Transverse colon (tissue), 4 donors: ENCODE data around the gene HNMT. TPM values are rescaled to one million over a fixed set of nuclear protein-coding genes. Genes with fewer than 3 reads are reported as not detected.

Source experiments
- DNase-seq: peaks from one replicate; pipeline ENCODE4 v3.0.0-alpha.2; 2019
- H3K27ac ChIP-seq, 4 donors: fragments of 200-600 bp; sonication (generic); 2 replicates each; pipeline ENCODE4 v1.5.1; 2016 to 2018; ENCODE audit warnings: inconsistent platforms in 4 of 4
- H3K27me3 ChIP-seq: fragments of 200-600 bp; sonication (generic); 2 replicates; pipeline ENCODE4 v1.5.1; 2017; ENCODE audit warnings: inconsistent platforms
- H3K36me3 ChIP-seq, 4 donors: fragments of 200-600 bp; sonication (generic); 2 replicates each; pipeline ENCODE4 v1.5.1; 2017 to 2019; ENCODE audit warnings: inconsistent platforms in 4 of 4
- H3K4me1 ChIP-seq, 4 donors: fragments of 200-600 bp; sonication (generic); 2 replicates each; pipeline ENCODE4 v1.5.1; 2017 to 2020; ENCODE audit warnings: inconsistent platforms in 4 of 4
- H3K4me3 ChIP-seq, 4 donors: fragments of 200-600 bp; sonication (generic); 1 replicate in 1 of 4; 2 replicates in 3 of 4; pipeline versions ENCODE4 v1.5.1 to v1.6.1; 2017 to 2019; ENCODE audit warnings: inconsistent platforms in 4 of 4
- H3K9me3 ChIP-seq, 2 donors: fragments of 200-600 bp; sonication (generic); 2 replicates each; pipeline ENCODE4 v1.5.1; 2017 to 2019; ENCODE audit warnings: inconsistent platforms in 2 of 2
- CTCF ChIP-seq, 5 experiments: fragments of 200-600 bp in 3 of 5; fragments of 450-650 bp in 2 of 5; sonication (generic) in 3 of 5; IDR thresholded peaks; 1 replicate in 2 of 5; 2 replicates in 3 of 5; pipeline ENCODE4 v1.5.1; 2016 to 2017; ENCODE audit warnings: antibody characterized with exemption in 5 of 5, inconsistent platforms in 3 of 5, mild to moderate bottlenecking in 2 of 5, moderate library complexity in 1 of 5
- EP300 ChIP-seq: sonication (generic); formaldehyde crosslinking; IDR thresholded peaks from one replicate; pipeline ENCODE4 v1.6.1; 2017; ENCODE audit warnings: antibody characterized with exemption, low read depth
- POLR2A ChIP-seq: fragments of 450-650 bp; IDR thresholded peaks from one replicate; pipeline ENCODE4 v1.6.1; 2016; ENCODE audit warnings: antibody characterized with exemption, mild to moderate bottlenecking, moderate library complexity
- POLR2AphosphoS5 ChIP-seq, 3 donors: sonication (generic); formaldehyde crosslinking; IDR thresholded peaks; one replicate each; pipeline ENCODE4 v1.6.1; 2016; ENCODE audit warnings: antibody characterized with exemption in 3 of 3
- WGBS, 2 donors: methylation state at CpG; one replicate each; pipeline ENCODE4 v1.1.5; 2018; ENCODE audit warnings: low coverage in 1 of 2; 5-methylcytosine and 5-hydroxymethylcytosine counted together
- in situ Hi-C, 4 donors: fragments of 200-750 bp; cut with MboI; loops; one replicate each; pipeline versions ENCODE4 v1.15.0 to v1.15.1; 2017; ENCODE audit warnings: low sequenced_read_pairs in 3 of 4, low pct_ligation_motif_present in 1 of 4, low pct_unique_long_range_greater_than_20kb in 1 of 4
- intact Hi-C: fragments of 100-400 bp; cut with DNase I; formaldehyde crosslinking; loops from one replicate; pipeline ENCODE4 v1.15.1; 2023; ENCODE audit warnings: low total_unique reads
- total RNA-seq, 4 donors: library from RNA; depleted of rRNA; stranded (reverse); fragments of >200 nt; gene quantifications; one replicate each; pipeline ENCODE4 v1.1.0, GENCODE V29; 2016

HNMT gene
- total RNA-seq, 4 donors from 2014 or later = 36.3 to 64.9 (median 48.4) TPM

- TF ChIP-seq CTCF (IDR thresholded peaks at IDR 0.05) = no peak
- TF ChIP-seq EP300 = no peak
- TF ChIP-seq POLR2AphosphoS5 (IDR thresholded peaks at IDR 0.05) = no peak
- H3K36me3 ChIP-seq = no peaks in the 10 kb centered on the region
- DNase-seq = no peak
- WGBS, 2 donors = 81 to 85% methylated on average over 3 of the region's 3 CpGs
- H3K27ac ChIP-seq = no peak overlapping the region
- in situ Hi-C loops = no loop called here
- peaks cover 0 to 27% (median 8%) of the 10 kb centered on the region in 4 donors for H3K4me1 ChIP-seq
- no peak overlapping the region for H3K4me3 ChIP-seq
- H3K27me3 ChIP-seq = no peaks in the 10 kb centered on the region
- intact Hi-C loops = no loop called here
- H3K9me3 ChIP-seq = no peaks in the 10 kb centered on the region
Observed at GRCh38 chr2:137951586-137951985, 12.7 kb upstream of the HNMT start.

- WGBS, 2 donors = 71 to 79% methylated on average over 4 to 9 of the region's 9 CpGs
- Histone ChIP-seq H3K4me3 (no peak overlapping the region), H3K4me1 (peaks cover 0 to 17% (median 7%) of the 10 kb centered on the region in 4 donors), H3K36me3 (no peaks in the 10 kb centered on the region), H3K27me3 (no peaks in the 10 kb centered on the region), H3K9me3 (no peaks in the 10 kb centered on the region), H3K27ac (no peak overlapping the region)
- intact Hi-C loops = no loop called here
- no peak for TF ChIP-seq CTCF (IDR thresholded peaks at IDR 0.05)
- TF ChIP-seq POLR2A = no peak
- no peak for TF ChIP-seq POLR2AphosphoS5 (IDR thresholded peaks at IDR 0.05)
- TF ChIP-seq EP300 = no peak
- in situ Hi-C loops = no loop called here
- DNase-seq = no peak
Observed at GRCh38 chr2:137952586-137953129, 11.6 kb upstream of the HNMT start.

- Histone ChIP-seq H3K27me3 (no peaks in the 10 kb centered on the region), H3K9me3 (no peaks in the 10 kb centered on the region), H3K4me1 (peaks cover 0 to 7% (median 1%) of the 10 kb centered on the region in 4 donors), H3K36me3 (no peaks in the 10 kb centered on the region), H3K4me3 (no peak overlapping the region), H3K27ac (no peak overlapping the region)
- TF ChIP-seq POLR2AphosphoS5 (IDR thresholded peaks at IDR 0.05) (no peak), CTCF (IDR thresholded peaks at IDR 0.05) (no peak)
- in situ Hi-C loops (no loop called here), intact Hi-C loops (no loop called here)
- 92 to 100% methylated on average over 2 of the region's 2 CpGs for WGBS, 2 donors
- DNase-seq = no peak
Observed at GRCh38 chr2:137955536-137955935, 8.7 kb upstream of the HNMT start.

- Histone ChIP-seq H3K4me1 (peaks cover 0 to 7% (median 1%) of the 10 kb centered on the region in 4 donors), H3K4me3 (no peak overlapping the region), H3K27ac (no peak overlapping the region), H3K27me3 (no peaks in the 10 kb centered on the region), H3K9me3 (no peaks in the 10 kb centered on the region), H3K36me3 (no peaks in the 10 kb centered on the region)
- no peak for TF ChIP-seq CTCF (IDR thresholded peaks at IDR 0.05)
- no peak for TF ChIP-seq EP300
- TF ChIP-seq POLR2A = no peak
- no peak for TF ChIP-seq POLR2AphosphoS5 (IDR thresholded peaks at IDR 0.05)
- intact Hi-C loops = no loop called here
- no peak for DNase-seq
- 57 to 86% methylated on average over 1 of the region's 1 CpG for WGBS, 2 donors
- in situ Hi-C loops = no loop called here
Observed at GRCh38 chr2:137957033-137957432, 7.2 kb upstream of the HNMT start.
